ENCODE measurements around the gene SLC16A3. TPM values are rescaled to one million over a fixed set of nuclear protein-coding genes. Genes with fewer than 3 reads are reported as not detected.
A peak's percentile ranks its signal among the peaks of the same experiment; 100 is the strongest.

The SLC16A3 gene
- total RNA-seq, 1 experiment from 2014 or later = 28.7 TPM

DNA sequence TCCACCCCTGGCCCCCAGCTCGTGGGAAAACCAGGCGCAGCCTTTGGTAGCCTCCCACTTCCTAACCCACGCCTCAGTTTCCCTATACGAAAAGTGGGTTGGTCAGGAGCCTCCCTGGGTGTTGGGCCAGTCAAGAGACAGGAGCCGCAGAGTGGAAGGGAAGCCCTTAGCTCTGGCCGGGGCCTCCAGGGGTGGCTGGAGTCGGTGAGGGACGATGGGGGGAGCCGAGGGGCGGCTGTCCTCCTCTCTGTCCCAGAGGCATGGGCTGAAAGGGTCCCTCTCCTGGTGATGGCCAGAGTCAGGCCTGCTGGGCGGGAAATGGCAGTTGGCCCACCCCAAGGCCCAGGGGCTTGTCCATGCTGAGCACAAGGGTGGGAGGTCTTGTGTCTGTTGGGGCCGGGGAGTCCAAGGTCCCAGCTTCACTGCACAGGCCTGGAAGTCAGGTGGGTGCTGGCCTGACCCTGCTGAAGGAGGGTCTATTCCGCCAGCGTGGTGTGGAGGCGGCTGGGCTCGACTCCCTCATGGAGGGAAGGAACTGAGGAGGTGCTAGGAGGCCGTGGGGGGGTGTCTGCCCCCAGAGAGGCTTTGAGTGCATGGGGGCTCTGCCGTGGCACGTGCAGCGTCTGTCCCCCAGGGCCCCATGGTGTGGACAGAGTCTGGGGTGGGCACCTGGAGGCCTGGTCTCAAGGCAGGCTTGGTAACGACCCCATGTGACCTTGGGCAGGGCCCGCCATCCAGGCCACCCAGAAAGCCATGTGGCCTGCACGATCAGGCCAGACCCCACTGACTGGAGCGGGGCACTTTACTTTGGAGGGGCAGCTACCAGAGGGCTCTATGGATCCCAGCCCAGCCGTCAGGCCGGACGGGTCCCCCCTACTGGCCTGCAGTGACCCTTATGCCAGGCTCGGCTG, 1.1 kb downstream of the SLC16A3 start:
- CTCF ChIA-PET = interaction anchor here (0.8 to 1.4 kb wide), 2 partner anchors 24 to 200 kb away, joined by 4 read pairs; no protein-coding TSS in a partner anchor
- DNase-seq (ENCODE audit: low spot score) = no peak
- Mint-ChIP-seq H3K4me3 (peak overlapping the region; percentile 64), H3K27ac (no peak overlapping the region; the same call in 1 of the 2 replicates), H3K4me1 (peaks cover 4% of the 10 kb centered on the region), H3K36me3 (no peaks in the 10 kb centered on the region), H3K27me3 (ENCODE audit: low read depth) (peaks cover 30% of the 10 kb centered on the region), H3K9me3 (no peaks in the 10 kb centered on the region)
- no peak for ATAC-seq
- TF ChIP-seq, protein P1, sequence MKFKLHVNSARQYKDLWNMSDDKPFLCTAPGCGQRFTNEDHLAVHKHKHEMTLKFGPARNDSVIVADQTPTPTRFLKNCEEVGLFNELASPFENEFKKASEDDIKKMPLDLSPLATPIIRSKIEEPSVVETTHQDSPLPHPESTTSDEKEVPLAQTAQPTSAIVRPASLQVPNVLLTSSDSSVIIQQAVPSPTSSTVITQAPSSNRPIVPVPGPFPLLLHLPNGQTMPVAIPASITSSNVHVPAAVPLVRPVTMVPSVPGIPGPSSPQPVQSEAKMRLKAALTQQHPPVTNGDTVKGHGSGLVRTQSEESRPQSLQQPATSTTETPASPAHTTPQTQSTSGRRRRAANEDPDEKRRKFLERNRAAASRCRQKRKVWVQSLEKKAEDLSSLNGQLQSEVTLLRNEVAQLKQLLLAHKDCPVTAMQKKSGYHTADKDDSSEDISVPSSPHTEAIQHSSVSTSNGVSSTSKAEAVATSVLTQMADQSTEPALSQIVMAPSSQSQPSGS (CRISPR knock-in tag; IDR thresholded peaks at IDR 0.05; ENCODE audit: borderline replicate concordance, low read depth) = no peak
- TF ChIP-seq FOXP1 (CRISPR knock-in tag; IDR thresholded peaks at IDR 0.05; ENCODE audit: borderline replicate concordance) (no peak), EMX1 (CRISPR knock-in tag; IDR thresholded peaks at IDR 0.05) (no peak), NFATC4 (CRISPR knock-in tag; IDR thresholded peaks at IDR 0.05) (no peak), ETV6 (CRISPR knock-in tag; IDR thresholded peaks at IDR 0.05) (no peak)
- TF ChIP-seq, protein P2, sequence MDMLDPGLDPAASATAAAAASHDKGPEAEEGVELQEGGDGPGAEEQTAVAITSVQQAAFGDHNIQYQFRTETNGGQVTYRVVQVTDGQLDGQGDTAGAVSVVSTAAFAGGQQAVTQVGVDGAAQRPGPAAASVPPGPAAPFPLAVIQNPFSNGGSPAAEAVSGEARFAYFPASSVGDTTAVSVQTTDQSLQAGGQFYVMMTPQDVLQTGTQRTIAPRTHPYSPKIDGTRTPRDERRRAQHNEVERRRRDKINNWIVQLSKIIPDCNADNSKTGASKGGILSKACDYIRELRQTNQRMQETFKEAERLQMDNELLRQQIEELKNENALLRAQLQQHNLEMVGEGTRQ (CRISPR knock-in tag; IDR thresholded peaks at IDR 0.05) = peak; percentile 21; the same call in 1 of the 2 replicates
- POLR2A ChIA-PET = no interaction called here

DNA sequence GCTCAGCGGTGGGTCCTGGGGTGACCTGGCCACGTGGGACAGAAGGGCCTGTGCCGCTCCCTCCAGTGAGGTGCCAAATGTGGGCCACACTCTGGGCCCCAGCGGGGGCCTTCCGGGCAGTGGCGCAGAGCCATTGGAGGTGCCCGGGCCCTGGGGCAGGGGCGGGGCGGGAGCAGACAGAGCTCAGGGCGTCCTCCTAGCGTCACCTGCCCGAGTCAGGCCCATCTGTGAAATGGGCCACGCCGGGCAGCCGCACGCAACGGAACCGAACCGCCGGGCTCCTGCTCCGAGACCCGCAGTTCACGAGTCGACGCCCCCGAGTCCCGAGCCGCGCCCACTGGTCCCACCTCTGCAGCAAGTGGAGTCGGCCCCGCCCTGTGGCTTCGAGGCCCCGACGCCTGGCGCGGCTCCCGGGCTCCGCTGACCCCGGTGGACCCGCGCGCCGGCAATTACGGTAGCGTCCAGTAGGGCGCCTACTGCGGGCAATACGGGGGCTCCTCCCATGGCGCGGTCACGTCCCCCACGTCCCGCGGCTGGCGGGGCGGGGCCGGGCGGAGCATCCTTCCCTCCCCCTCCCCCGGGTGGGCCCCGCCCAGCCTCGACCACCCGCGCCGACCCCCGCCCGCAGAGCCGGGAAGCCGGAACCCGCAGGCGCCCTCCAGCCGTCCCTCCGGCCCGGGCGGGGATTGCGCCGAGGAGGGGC, 1.9 kb downstream of the SLC16A3 start:
- DNase-seq (ENCODE audit: low spot score) = peak; percentile 79
- peaks cover 4% of the 10 kb centered on the region for H3K4me1 Mint-ChIP-seq
- H3K36me3 Mint-ChIP-seq = no peaks in the 10 kb centered on the region
- no peak overlapping the region for H3K27ac Mint-ChIP-seq
- ChIA-PET POLR2A (interaction anchor here (1.2 kb wide), 1 partner anchor 11 kb away, joined by 4 read pairs; no protein-coding TSS in a partner anchor), CTCF (interaction anchor here (1.5 kb wide), 1 partner anchor 211 kb away, joined by 3 read pairs; no protein-coding TSS in a partner anchor)
- no peaks in the 10 kb centered on the region for H3K9me3 Mint-ChIP-seq
- peaks cover 30% of the 10 kb centered on the region for H3K27me3 Mint-ChIP-seq (ENCODE audit: low read depth)
- no peak overlapping the region for H3K4me3 Mint-ChIP-seq
- ATAC-seq = peak; percentile 50
- 0 out of 2 replicates have a peak, but pooled peaks have one; percentile 48 for TF ChIP-seq GTF2I (CRISPR knock-in tag; conservative IDR thresholded peaks at IDR 0.05)
- TF ChIP-seq, protein P3, sequence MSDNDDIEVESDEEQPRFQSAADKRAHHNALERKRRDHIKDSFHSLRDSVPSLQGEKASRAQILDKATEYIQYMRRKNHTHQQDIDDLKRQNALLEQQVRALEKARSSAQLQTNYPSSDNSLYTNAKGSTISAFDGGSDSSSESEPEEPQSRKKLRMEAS (CRISPR knock-in tag; IDR thresholded peaks at IDR 0.05) = peak; percentile 20; the same call in 1 of the 2 replicates
- no peak for TF ChIP-seq JAZF1 (CRISPR knock-in tag; IDR thresholded peaks at IDR 0.05)
- TF ChIP-seq ZNF423 (CRISPR knock-in tag; IDR thresholded peaks at IDR 0.05) = no peak
- TF ChIP-seq, protein P2 (CRISPR knock-in tag; IDR thresholded peaks at IDR 0.05) = no peak; the same call in 1 of the 2 replicates
- 0 out of 2 replicates have a peak, but pooled peaks have one; percentile 15 for TF ChIP-seq FOXP1 (CRISPR knock-in tag; IDR thresholded peaks at IDR 0.05; ENCODE audit: borderline replicate concordance)
- no peak for TF ChIP-seq PRRX2 (CRISPR knock-in tag; IDR thresholded peaks at IDR 0.05)
- TF ChIP-seq ZNF396 (CRISPR knock-in tag; IDR thresholded peaks at IDR 0.05; ENCODE audit: borderline replicate concordance) = no peak
- TF ChIP-seq, protein P4, sequence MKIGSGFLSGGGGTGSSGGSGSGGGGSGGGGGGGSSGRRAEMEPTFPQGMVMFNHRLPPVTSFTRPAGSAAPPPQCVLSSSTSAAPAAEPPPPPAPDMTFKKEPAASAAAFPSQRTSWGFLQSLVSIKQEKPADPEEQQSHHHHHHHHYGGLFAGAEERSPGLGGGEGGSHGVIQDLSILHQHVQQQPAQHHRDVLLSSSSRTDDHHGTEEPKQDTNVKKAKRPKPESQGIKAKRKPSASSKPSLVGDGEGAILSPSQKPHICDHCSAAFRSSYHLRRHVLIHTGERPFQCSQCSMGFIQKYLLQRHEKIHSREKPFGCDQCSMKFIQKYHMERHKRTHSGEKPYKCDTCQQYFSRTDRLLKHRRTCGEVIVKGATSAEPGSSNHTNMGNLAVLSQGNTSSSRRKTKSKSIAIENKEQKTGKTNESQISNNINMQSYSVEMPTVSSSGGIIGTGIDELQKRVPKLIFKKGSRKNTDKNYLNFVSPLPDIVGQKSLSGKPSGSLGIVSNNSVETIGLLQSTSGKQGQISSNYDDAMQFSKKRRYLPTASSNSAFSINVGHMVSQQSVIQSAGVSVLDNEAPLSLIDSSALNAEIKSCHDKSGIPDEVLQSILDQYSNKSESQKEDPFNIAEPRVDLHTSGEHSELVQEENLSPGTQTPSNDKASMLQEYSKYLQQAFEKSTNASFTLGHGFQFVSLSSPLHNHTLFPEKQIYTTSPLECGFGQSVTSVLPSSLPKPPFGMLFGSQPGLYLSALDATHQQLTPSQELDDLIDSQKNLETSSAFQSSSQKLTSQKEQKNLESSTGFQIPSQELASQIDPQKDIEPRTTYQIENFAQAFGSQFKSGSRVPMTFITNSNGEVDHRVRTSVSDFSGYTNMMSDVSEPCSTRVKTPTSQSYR (CRISPR knock-in tag; IDR thresholded peaks at IDR 0.05) = no peak
- TF ChIP-seq, protein P5, sequence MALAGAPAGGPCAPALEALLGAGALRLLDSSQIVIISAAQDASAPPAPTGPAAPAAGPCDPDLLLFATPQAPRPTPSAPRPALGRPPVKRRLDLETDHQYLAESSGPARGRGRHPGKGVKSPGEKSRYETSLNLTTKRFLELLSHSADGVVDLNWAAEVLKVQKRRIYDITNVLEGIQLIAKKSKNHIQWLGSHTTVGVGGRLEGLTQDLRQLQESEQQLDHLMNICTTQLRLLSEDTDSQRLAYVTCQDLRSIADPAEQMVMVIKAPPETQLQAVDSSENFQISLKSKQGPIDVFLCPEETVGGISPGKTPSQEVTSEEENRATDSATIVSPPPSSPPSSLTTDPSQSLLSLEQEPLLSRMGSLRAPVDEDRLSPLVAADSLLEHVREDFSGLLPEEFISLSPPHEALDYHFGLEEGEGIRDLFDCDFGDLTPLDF (CRISPR knock-in tag; IDR thresholded peaks at IDR 0.05) = no peak; the same call in 1 of the 2 replicates
- 0 out of 2 replicates have a peak, but pooled peaks have one; percentile 26 for TF ChIP-seq FOXK1 (CRISPR knock-in tag; IDR thresholded peaks at IDR 0.05)
- TF ChIP-seq, protein P6, sequence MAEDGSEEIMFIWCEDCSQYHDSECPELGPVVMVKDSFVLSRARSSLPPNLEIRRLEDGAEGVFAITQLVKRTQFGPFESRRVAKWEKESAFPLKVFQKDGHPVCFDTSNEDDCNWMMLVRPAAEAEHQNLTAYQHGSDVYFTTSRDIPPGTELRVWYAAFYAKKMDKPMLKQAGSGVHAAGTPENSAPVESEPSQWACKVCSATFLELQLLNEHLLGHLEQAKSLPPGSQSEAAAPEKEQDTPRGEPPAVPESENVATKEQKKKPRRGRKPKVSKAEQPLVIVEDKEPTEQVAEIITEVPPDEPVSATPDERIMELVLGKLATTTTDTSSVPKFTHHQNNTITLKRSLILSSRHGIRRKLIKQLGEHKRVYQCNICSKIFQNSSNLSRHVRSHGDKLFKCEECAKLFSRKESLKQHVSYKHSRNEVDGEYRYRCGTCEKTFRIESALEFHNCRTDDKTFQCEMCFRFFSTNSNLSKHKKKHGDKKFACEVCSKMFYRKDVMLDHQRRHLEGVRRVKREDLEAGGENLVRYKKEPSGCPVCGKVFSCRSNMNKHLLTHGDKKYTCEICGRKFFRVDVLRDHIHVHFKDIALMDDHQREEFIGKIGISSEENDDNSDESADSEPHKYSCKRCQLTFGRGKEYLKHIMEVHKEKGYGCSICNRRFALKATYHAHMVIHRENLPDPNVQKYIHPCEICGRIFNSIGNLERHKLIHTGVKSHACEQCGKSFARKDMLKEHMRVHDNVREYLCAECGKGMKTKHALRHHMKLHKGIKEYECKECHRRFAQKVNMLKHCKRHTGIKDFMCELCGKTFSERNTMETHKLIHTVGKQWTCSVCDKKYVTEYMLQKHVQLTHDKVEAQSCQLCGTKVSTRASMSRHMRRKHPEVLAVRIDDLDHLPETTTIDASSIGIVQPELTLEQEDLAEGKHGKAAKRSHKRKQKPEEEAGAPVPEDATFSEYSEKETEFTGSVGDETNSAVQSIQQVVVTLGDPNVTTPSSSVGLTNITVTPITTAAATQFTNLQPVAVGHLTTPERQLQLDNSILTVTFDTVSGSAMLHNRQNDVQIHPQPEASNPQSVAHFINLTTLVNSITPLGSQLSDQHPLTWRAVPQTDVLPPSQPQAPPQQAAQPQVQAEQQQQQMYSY (CRISPR knock-in tag; IDR thresholded peaks at IDR 0.05) = no peak
- no peak for TF ChIP-seq IRF2 (CRISPR knock-in tag; IDR thresholded peaks at IDR 0.05; ENCODE audit: borderline replicate concordance, low read depth)
- TF ChIP-seq CREB1 (CRISPR knock-in tag; IDR thresholded peaks at IDR 0.05) = no peak
- no peak for TF ChIP-seq ZNF317 (CRISPR knock-in tag; IDR thresholded peaks at IDR 0.05; ENCODE audit: borderline replicate concordance, low read depth)
- TF ChIP-seq TP53 (CRISPR knock-in tag; IDR thresholded peaks at IDR 0.05) = no peak

Measured in WTC11 (cell line).